WTC11 (cell line): ENCODE results near the gene PRC1. TPM values are rescaled to one million over a fixed set of nuclear protein-coding genes. Genes with fewer than 3 reads are reported as not detected.
A peak's percentile ranks its signal among the peaks of the same experiment; 100 is the strongest.

ENCODE experiments used
- CREB1 ChIP-seq: sonication (generic); formaldehyde crosslinking; IDR thresholded peaks from 2 replicates; pipeline ENCODE4 v1.8.0; 2023; ENCODE audit warnings: mild to moderate bottlenecking, missing genetic modification reagents
- CREM ChIP-seq: sonication (generic); formaldehyde crosslinking; IDR thresholded peaks from 2 replicates; pipeline ENCODE4 v1.8.1; 2022; ENCODE audit warnings: mild to moderate bottlenecking, missing genetic modification reagents, moderate library complexity
- EMX1 ChIP-seq: fragments of 250-450 bp; sonication (Bioruptor Pico); IDR thresholded peaks from 2 replicates; pipeline ENCODE4 v1.8.0; 2021; ENCODE audit warnings: mild to moderate bottlenecking
- ETV6 ChIP-seq: sonication (generic); formaldehyde crosslinking; IDR thresholded peaks from 2 replicates; pipeline ENCODE4 v1.8.1; 2022; ENCODE audit warnings: mild to moderate bottlenecking, missing genetic modification reagents
- GABPB1 ChIP-seq: sonication (generic); formaldehyde crosslinking; IDR thresholded peaks from 2 replicates; pipeline ENCODE4 v1.8.1; 2023; ENCODE audit warnings: mild to moderate bottlenecking, missing genetic modification reagents
- GRHL2 ChIP-seq: fragments of 250-450 bp; sonication (Bioruptor Pico); IDR thresholded peaks from 2 replicates; pipeline ENCODE4 v1.8.0; 2022; ENCODE audit warnings: mild to moderate bottlenecking, moderate library complexity; ENCODE audit not compliant: insufficient replicate concordance, severe bottlenecking
- HMGA2 ChIP-seq: fragments of 250-450 bp; sonication (Bioruptor Pico); IDR thresholded peaks from 2 replicates; pipeline ENCODE4 v1.4.0; 2021; ENCODE audit warnings: mild to moderate bottlenecking, moderate library complexity
- JUN ChIP-seq: sonication (generic); formaldehyde crosslinking; IDR thresholded peaks from 2 replicates; pipeline ENCODE4 v1.8.0; 2023; ENCODE audit warnings: mild to moderate bottlenecking, missing genetic modification reagents
- NR1H2 ChIP-seq: sonication (generic); formaldehyde crosslinking; IDR thresholded peaks from 2 replicates; pipeline ENCODE4 v1.9.0; 2021; ENCODE audit warnings: mild to moderate bottlenecking, moderate library complexity, missing genetic modification reagents
- RELA ChIP-seq: sonication (generic); formaldehyde crosslinking; IDR thresholded peaks from 2 replicates; pipeline ENCODE4 v1.8.1; 2022; ENCODE audit warnings: missing genetic modification reagents, mild to moderate bottlenecking, borderline replicate concordance
- TCF7 ChIP-seq: sonication (generic); formaldehyde crosslinking; IDR thresholded peaks from 2 replicates; pipeline ENCODE4 v1.8.0; 2022; ENCODE audit warnings: mild to moderate bottlenecking, low read depth, missing genetic modification reagents, moderate library complexity
- ZNF317 ChIP-seq: sonication (generic); formaldehyde crosslinking; IDR thresholded peaks from 2 replicates; pipeline ENCODE4 v1.8.1; 2023; ENCODE audit warnings: low read depth, mild to moderate bottlenecking, moderate library complexity, missing genetic modification reagents, borderline replicate concordance
- ZNF416 ChIP-seq: fragments of 250-450 bp; sonication (Bioruptor Pico); IDR thresholded peaks from 2 replicates; pipeline ENCODE4 v1.9.0; 2021; ENCODE audit warnings: mild to moderate bottlenecking, inconsistent platforms
- total RNA-seq: library from RNA; stranded (reverse); gene quantifications from 3 replicates; pipeline ENCODE4 v1.2.3, GENCODE V29; 2021
- TF ChIP-seq, protein P1 (sequence below): sonication (generic); formaldehyde crosslinking; IDR thresholded peaks from 2 replicates; pipeline ENCODE4 v1.8.1; 2023; ENCODE audit warnings: mild to moderate bottlenecking, missing genetic modification reagents
- TF ChIP-seq, protein P2 (sequence below): sonication (generic); formaldehyde crosslinking; conservative IDR thresholded peaks from 2 replicates; pipeline ENCODE4 v1.8.1; 2023; ENCODE audit warnings: mild to moderate bottlenecking, low read depth, missing genetic modification reagents, moderate library complexity
- TF ChIP-seq, protein P3 (sequence below): sonication (generic); formaldehyde crosslinking; IDR thresholded peaks from 2 replicates; pipeline ENCODE4 v1.8.1; 2023; ENCODE audit warnings: mild to moderate bottlenecking, missing genetic modification reagents, borderline replicate concordance
- TF ChIP-seq, protein P4 (sequence below): sonication (generic); formaldehyde crosslinking; conservative IDR thresholded peaks from 2 replicates; pipeline ENCODE4 v1.8.1; 2022; ENCODE audit warnings: mild to moderate bottlenecking, missing genetic modification reagents
- TF ChIP-seq, protein P5 (sequence below): sonication (generic); formaldehyde crosslinking; IDR thresholded peaks from 2 replicates; pipeline ENCODE4 v1.8.1; 2022; ENCODE audit warnings: low read depth, mild to moderate bottlenecking, moderate library complexity, missing genetic modification reagents, borderline replicate concordance
- TF ChIP-seq, protein P6 (sequence below): sonication (generic); formaldehyde crosslinking; IDR thresholded peaks from 2 replicates; pipeline ENCODE4 v1.8.0; 2023; ENCODE audit warnings: missing genetic modification reagents, mild to moderate bottlenecking, borderline replicate concordance
- TF ChIP-seq, protein P7 (sequence below): sonication (generic); formaldehyde crosslinking; IDR thresholded peaks from 2 replicates; pipeline ENCODE4 v1.8.0; 2022; ENCODE audit warnings: mild to moderate bottlenecking, missing genetic modification reagents
- TF ChIP-seq, protein P8 (sequence below): sonication (generic); formaldehyde crosslinking; IDR thresholded peaks from 2 replicates; pipeline ENCODE4 v1.8.1; 2022; ENCODE audit warnings: mild to moderate bottlenecking, moderate library complexity, missing genetic modification reagents

The PRC1 gene
- total RNA-seq, 1 experiment from 2014 or later = 130 TPM

DNA sequence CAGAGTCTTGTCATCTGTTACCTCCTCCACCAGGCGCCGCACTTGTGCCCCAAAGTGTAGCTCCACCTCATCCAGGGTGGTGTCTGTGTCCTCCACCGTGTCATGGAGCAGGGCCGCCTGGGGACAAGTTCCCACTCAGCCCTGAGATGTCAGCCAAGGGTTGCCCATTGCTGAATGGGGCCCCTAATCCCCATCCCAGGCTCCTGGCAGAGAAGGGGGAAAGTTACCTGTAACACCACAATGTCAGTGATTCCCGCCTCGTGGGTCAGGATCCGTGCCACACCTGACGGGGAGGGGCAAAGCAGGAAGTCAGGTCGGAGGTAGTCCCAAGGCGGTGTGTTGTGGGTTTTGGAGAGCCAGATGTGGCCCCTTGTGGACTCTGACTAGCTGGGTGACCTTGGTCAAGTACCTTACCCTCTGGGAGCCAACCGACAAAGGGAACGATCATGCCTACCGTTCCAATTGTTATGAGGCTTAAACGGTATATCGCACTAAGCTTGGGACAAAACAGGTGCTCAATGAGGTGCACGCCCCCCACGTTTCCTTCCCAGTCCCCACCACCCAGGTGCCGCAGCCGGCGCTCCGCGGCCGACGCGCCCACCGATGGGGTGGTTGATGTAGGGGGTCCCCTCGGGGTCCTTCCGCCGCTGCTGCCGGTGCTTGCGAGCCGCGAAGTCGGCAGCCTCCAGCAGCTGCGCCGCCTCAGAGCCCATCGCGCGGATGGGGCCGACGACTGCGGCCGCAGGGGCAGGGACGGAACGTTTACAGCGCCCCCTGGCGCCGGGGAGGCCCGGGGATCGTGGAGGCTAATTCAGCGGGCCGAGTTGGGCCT lies 62.3 kb downstream of the PRC1 start, which contains the start of gene HDDC3 (continued):
- TF ChIP-seq, protein P1, sequence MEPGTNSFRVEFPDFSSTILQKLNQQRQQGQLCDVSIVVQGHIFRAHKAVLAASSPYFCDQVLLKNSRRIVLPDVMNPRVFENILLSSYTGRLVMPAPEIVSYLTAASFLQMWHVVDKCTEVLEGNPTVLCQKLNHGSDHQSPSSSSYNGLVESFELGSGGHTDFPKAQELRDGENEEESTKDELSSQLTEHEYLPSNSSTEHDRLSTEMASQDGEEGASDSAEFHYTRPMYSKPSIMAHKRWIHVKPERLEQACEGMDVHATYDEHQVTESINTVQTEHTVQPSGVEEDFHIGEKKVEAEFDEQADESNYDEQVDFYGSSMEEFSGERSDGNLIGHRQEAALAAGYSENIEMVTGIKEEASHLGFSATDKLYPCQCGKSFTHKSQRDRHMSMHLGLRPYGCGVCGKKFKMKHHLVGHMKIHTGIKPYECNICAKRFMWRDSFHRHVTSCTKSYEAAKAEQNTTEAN (CRISPR knock-in tag) = peak; percentile 83
- TF ChIP-seq CREB1 (CRISPR knock-in tag) = 0 out of 2 replicates have a peak, but pooled peaks have one; percentile 77
- TF ChIP-seq, protein P2, sequence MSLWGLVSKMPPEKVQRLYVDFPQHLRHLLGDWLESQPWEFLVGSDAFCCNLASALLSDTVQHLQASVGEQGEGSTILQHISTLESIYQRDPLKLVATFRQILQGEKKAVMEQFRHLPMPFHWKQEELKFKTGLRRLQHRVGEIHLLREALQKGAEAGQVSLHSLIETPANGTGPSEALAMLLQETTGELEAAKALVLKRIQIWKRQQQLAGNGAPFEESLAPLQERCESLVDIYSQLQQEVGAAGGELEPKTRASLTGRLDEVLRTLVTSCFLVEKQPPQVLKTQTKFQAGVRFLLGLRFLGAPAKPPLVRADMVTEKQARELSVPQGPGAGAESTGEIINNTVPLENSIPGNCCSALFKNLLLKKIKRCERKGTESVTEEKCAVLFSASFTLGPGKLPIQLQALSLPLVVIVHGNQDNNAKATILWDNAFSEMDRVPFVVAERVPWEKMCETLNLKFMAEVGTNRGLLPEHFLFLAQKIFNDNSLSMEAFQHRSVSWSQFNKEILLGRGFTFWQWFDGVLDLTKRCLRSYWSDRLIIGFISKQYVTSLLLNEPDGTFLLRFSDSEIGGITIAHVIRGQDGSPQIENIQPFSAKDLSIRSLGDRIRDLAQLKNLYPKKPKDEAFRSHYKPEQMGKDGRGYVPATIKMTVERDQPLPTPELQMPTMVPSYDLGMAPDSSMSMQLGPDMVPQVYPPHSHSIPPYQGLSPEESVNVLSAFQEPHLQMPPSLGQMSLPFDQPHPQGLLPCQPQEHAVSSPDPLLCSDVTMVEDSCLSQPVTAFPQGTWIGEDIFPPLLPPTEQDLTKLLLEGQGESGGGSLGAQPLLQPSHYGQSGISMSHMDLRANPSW (CRISPR knock-in tag) = no peak
- TF ChIP-seq, protein P3, sequence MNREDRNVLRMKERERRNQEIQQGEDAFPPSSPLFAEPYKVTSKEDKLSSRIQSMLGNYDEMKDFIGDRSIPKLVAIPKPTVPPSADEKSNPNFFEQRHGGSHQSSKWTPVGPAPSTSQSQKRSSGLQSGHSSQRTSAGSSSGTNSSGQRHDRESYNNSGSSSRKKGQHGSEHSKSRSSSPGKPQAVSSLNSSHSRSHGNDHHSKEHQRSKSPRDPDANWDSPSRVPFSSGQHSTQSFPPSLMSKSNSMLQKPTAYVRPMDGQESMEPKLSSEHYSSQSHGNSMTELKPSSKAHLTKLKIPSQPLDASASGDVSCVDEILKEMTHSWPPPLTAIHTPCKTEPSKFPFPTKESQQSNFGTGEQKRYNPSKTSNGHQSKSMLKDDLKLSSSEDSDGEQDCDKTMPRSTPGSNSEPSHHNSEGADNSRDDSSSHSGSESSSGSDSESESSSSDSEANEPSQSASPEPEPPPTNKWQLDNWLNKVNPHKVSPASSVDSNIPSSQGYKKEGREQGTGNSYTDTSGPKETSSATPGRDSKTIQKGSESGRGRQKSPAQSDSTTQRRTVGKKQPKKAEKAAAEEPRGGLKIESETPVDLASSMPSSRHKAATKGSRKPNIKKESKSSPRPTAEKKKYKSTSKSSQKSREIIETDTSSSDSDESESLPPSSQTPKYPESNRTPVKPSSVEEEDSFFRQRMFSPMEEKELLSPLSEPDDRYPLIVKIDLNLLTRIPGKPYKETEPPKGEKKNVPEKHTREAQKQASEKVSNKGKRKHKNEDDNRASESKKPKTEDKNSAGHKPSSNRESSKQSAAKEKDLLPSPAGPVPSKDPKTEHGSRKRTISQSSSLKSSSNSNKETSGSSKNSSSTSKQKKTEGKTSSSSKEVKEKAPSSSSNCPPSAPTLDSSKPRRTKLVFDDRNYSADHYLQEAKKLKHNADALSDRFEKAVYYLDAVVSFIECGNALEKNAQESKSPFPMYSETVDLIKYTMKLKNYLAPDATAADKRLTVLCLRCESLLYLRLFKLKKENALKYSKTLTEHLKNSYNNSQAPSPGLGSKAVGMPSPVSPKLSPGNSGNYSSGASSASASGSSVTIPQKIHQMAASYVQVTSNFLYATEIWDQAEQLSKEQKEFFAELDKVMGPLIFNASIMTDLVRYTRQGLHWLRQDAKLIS (CRISPR knock-in tag) = no peak
- TF ChIP-seq, protein P4, sequence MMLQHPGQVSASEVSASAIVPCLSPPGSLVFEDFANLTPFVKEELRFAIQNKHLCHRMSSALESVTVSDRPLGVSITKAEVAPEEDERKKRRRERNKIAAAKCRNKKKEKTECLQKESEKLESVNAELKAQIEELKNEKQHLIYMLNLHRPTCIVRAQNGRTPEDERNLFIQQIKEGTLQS (CRISPR knock-in tag) = no peak
- TF ChIP-seq ZNF317 = peak; percentile 18; the same call in 1 of the 2 replicates
- TF ChIP-seq GRHL2 (CRISPR knock-in tag) = no peak
- no peak for TF ChIP-seq NR1H2 (CRISPR knock-in tag)
- TF ChIP-seq, protein P5, sequence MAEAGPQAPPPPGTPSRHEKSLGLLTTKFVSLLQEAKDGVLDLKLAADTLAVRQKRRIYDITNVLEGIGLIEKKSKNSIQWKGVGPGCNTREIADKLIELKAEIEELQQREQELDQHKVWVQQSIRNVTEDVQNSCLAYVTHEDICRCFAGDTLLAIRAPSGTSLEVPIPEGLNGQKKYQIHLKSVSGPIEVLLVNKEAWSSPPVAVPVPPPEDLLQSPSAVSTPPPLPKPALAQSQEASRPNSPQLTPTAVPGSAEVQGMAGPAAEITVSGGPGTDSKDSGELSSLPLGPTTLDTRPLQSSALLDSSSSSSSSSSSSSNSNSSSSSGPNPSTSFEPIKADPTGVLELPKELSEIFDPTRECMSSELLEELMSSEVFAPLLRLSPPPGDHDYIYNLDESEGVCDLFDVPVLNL (CRISPR knock-in tag) = no peak
- TF ChIP-seq ZNF416 = no peak
- TF ChIP-seq RELA (CRISPR knock-in tag) = peak; percentile 47; the same call in 1 of the 2 replicates
- no peak for TF ChIP-seq HMGA2 (CRISPR knock-in tag)
- TF ChIP-seq, protein P6, sequence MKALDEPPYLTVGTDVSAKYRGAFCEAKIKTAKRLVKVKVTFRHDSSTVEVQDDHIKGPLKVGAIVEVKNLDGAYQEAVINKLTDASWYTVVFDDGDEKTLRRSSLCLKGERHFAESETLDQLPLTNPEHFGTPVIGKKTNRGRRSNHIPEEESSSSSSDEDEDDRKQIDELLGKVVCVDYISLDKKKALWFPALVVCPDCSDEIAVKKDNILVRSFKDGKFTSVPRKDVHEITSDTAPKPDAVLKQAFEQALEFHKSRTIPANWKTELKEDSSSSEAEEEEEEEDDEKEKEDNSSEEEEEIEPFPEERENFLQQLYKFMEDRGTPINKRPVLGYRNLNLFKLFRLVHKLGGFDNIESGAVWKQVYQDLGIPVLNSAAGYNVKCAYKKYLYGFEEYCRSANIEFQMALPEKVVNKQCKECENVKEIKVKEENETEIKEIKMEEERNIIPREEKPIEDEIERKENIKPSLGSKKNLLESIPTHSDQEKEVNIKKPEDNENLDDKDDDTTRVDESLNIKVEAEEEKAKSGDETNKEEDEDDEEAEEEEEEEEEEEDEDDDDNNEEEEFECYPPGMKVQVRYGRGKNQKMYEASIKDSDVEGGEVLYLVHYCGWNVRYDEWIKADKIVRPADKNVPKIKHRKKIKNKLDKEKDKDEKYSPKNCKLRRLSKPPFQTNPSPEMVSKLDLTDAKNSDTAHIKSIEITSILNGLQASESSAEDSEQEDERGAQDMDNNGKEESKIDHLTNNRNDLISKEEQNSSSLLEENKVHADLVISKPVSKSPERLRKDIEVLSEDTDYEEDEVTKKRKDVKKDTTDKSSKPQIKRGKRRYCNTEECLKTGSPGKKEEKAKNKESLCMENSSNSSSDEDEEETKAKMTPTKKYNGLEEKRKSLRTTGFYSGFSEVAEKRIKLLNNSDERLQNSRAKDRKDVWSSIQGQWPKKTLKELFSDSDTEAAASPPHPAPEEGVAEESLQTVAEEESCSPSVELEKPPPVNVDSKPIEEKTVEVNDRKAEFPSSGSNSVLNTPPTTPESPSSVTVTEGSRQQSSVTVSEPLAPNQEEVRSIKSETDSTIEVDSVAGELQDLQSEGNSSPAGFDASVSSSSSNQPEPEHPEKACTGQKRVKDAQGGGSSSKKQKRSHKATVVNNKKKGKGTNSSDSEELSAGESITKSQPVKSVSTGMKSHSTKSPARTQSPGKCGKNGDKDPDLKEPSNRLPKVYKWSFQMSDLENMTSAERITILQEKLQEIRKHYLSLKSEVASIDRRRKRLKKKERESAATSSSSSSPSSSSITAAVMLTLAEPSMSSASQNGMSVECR (CRISPR knock-in tag) = peak; percentile 58; the same call in 1 of the 2 replicates
- TF ChIP-seq, protein P7, sequence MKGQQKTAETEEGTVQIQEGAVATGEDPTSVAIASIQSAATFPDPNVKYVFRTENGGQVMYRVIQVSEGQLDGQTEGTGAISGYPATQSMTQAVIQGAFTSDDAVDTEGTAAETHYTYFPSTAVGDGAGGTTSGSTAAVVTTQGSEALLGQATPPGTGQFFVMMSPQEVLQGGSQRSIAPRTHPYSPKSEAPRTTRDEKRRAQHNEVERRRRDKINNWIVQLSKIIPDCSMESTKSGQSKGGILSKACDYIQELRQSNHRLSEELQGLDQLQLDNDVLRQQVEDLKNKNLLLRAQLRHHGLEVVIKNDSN = no peak
- TF ChIP-seq, protein P8, sequence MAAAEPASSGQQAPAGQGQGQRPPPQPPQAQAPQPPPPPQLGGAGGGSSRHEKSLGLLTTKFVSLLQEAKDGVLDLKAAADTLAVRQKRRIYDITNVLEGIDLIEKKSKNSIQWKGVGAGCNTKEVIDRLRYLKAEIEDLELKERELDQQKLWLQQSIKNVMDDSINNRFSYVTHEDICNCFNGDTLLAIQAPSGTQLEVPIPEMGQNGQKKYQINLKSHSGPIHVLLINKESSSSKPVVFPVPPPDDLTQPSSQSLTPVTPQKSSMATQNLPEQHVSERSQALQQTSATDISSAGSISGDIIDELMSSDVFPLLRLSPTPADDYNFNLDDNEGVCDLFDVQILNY (CRISPR knock-in tag) = no peak; the same call in 1 of the 2 replicates
- TF ChIP-seq CREM = no peak; the same call in 1 of the 2 replicates
- peak; percentile 51; the same call in 1 of the 2 replicates for TF ChIP-seq GABPB1
- no peak for TF ChIP-seq JUN (CRISPR knock-in tag)
- no peak for TF ChIP-seq EMX1 (CRISPR knock-in tag)
- no peak for TF ChIP-seq TCF7 (CRISPR knock-in tag)
- TF ChIP-seq ETV6 (CRISPR knock-in tag) = peak; percentile 50; the same call in 1 of the 2 replicates
